ENCODE data around the gene KCNK1.

The KCNK1 gene

GRCh38 chr1:233587958-233588799 is 25.7 kb upstream of the KCNK1 start:
- no peak for DNase-seq (ENCODE audit: low spot score)
- in situ Hi-C loops (cut with MboI; ENCODE audit: low sequenced_read_pairs, unreplicated experiment): no loop called here
- no peak for TF ChIP-seq CTCF (IDR thresholded peaks at IDR 0.05; ENCODE audit: borderline replicate concordance, control extremely low read depth, extremely low read depth, insufficient read depth, missing control alignments)

- DNase-seq (ENCODE audit: low spot score): no peak
- TF ChIP-seq CTCF (IDR thresholded peaks at IDR 0.05; ENCODE audit: borderline replicate concordance, control extremely low read depth, extremely low read depth, insufficient read depth, missing control alignments): no peak
- in situ Hi-C loops (cut with MboI; ENCODE audit: low sequenced_read_pairs, unreplicated experiment): no loop called here
Observed at GRCh38 chr1:233597489-233597901, 16.4 kb upstream of the KCNK1 start.

- TF ChIP-seq CTCF (IDR thresholded peaks at IDR 0.05; ENCODE audit: borderline replicate concordance, control extremely low read depth, extremely low read depth, insufficient read depth, missing control alignments): no peak
- DNase-seq (ENCODE audit: low spot score): peak; percentile 50
- in situ Hi-C loops (cut with MboI; ENCODE audit: low sequenced_read_pairs, unreplicated experiment): no loop called here
Observed at GRCh38 chr1:233598891-233599541, 14.9 kb upstream of the KCNK1 start.

GRCh38 chr1:233599542-233600073 is 14.3 kb upstream of the KCNK1 start:
- no peak for TF ChIP-seq CTCF (IDR thresholded peaks at IDR 0.05; ENCODE audit: borderline replicate concordance, control extremely low read depth, extremely low read depth, insufficient read depth, missing control alignments)
- in situ Hi-C loops (cut with MboI; ENCODE audit: low sequenced_read_pairs, unreplicated experiment): no loop called here
- peak; percentile 34 for DNase-seq (ENCODE audit: low spot score)

GRCh38 chr1:233600488-233600887 is 13.4 kb upstream of the KCNK1 start:
- no peak for DNase-seq (ENCODE audit: low spot score)
- in situ Hi-C loops (cut with MboI; ENCODE audit: low sequenced_read_pairs, unreplicated experiment): no loop called here
- no peak for TF ChIP-seq CTCF (IDR thresholded peaks at IDR 0.05; ENCODE audit: borderline replicate concordance, control extremely low read depth, extremely low read depth, insufficient read depth, missing control alignments)

GRCh38 chr1:233603478-233603877 is 10.4 kb upstream of the KCNK1 start:
- no peak for DNase-seq (ENCODE audit: low spot score)
- in situ Hi-C loops (cut with MboI; ENCODE audit: low sequenced_read_pairs, unreplicated experiment): no loop called here
- TF ChIP-seq CTCF (IDR thresholded peaks at IDR 0.05; ENCODE audit: borderline replicate concordance, control extremely low read depth, extremely low read depth, insufficient read depth, missing control alignments): no peak

Measured in GM13976 (cell line).